Activated CD8-positive, alpha-beta memory T cell treated with anti-CD3 and anti-CD28 coated beads for 24 hours (primary cell): Measurements from ENCODE around the gene RPS6KA3.
"Not testable (repeated sequence)": the region's sequence is repeated elsewhere in the genome, so short reads cannot be mapped to it uniquely, and the experiment has no call there.

Source experiments
- DNase-seq: peaks from one replicate; pipeline ENCODE4 v3.0.0-alpha.2; 2020

The RPS6KA3 gene

DNA sequence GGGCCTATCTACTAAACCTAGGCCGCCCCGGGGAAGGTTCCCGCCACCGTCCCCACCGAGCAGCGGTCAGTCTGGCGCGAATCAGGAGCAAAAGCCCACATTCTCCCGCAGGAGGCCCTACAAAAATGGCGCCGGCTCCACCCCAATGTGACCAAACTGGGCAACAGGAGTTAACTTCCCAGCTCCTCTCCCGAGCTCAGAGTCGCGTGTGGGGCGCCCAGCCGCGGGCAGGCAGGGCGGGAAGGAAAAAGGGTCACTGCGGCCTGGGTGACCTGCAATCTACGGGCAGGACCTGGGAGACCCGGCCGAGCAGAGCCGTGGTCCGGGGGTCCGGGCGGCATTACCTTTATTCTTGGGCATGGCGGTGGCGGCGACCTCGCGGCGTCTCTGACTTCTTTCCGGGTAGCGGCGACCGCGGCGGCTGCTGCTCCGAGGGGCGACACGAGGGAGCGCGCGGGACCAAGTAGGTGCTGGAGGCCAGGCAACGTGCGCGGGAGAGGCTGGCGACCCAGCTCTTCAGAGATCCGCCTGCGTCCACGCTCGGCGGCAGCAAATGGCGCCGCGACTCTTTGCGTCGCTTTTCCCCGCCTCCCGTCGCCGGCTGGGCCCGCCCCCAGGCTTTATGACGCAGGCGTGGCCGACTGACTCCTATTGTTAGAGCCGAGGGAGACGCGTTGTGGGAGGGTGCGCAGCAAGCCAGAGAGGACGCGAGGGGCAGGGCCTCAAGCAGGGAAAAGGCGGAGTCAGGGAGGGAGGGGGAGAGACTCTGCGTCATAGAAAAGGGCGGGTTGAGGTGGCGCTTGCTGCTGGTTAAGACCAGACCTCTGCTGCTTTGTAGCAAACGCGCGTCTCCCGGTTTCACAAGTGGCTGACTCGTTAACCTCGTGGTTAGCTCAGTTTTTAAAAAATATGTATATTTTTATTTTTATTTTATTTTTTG is 125.2 kb downstream of the RPS6KA3 start, which contains the start of gene EIF1AX:
Gene EIF1AX, minus strand, starts transcription at position 558 of the 940 bp plus-strand sequence. Its CDS starts 198 bp downstream, at position 360.
- peak; percentile 99 for DNase-seq

DNA sequence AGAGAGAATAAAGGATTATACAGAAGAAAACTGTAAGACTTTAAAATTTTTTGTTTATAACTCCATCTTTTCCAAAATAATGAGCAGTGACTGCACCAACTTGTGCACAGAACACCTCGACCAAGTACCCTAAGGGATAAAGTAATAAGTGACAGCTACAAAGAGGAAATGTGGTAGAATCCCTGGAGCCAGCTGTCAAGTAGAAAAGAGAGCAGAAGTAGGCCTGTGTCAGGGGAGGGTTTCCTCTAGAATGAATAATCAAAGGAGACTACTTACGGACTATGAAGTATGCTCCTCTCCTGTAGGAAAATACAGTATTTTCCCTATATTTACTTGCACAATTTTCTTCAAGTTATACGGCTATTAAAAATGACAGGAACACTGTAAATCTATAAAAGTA is 126.3 kb downstream of the RPS6KA3 start:
- DNase-seq, result no peak

DNA sequence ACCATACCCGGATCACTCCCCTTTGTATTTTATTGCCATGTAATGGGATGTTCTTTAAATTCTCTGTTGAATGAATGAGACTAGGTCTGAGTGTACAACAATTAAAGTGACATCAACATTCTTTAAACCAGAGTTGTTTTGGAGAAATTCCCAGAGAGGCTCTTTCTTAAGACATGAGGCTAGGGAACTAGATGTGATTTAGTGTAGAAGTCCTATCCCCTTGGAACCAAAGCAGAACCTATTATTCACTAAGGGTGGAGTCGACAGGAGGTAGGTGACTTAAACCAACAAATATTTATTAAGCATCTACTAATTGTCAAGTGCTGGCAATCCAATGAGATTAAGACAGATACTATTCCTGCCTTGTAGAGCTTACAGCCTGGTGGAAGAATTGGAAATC is 126.7 kb downstream of the RPS6KA3 start:
- no peak for DNase-seq

DNA sequence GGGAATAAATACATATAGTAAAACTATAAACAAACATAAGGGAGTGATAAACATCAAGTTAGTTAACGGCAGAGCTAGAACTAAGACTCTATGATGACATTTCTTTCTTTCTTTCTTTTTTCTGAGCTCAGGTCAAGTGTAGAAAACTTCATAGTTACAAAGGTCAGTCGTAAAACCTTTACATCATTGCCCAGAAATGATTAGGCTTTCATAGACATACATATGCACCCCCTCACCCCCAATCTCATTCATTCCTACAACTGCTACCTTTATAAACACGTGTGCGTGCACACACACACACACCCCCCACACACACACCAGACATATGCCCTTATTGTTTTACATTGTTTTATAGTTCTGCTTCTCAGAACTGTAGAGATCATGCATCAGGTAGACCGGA is 130.8 kb downstream of the RPS6KA3 start:
- no peak for DNase-seq

DNA sequence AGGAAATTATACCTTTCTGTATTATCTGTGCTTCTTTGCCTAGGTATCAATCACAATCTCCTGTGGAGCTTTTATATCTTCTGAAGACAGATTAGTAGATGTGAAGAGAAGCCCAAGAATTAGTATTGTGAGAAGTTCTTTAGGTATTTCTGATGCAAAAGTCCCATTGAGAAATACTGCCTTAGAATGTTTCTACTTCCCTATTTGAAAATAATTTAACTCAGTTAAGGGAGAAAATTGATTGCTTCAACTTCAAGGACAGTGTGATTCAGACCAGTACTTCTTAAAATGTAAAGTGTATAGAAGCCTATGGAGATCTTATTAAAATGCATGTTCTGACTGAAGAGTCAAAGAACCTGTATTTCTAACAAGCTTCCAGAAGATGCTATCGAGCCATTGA is 134.0 kb downstream of the RPS6KA3 start:
- DNase-seq, result no peak

DNA sequence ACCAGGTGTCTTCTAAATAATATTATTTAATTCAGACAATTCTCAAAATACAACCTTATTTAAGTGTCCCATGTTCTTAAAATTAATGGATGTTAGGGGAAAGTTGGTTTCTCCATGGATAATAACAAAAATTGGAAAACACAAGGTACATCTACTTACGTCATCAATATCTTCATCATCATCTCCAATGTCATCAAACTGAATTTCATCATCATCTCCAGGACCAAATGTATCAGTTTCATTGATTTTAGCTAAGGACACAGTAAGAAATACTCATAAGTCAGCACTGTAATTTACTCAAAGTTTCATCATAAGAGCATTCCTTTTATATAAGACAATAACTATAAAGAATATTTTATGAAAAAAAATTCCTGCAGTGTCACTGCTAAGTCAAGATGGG is 136.4 kb downstream of the RPS6KA3 start:
- DNase-seq, result no peak

DNA sequence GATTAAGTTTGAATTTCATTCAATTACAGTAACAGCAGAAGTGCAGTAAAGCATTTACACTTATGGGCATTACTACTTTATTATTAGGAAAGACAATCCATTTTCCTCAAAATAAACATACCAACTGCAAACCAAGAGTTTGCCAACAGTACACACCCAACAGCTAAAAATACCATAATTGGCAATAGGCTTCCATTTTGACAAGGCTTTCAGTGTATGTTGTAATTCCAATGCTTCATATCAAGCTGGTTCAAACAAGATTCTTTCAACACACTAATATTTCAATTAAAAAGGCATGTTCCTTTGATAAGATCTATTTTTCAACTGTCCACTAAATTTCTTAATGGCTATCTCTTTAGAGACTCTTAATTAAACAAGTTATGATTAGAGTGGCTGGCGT is 137.2 kb downstream of the RPS6KA3 start:
- no peak for DNase-seq

DNA sequence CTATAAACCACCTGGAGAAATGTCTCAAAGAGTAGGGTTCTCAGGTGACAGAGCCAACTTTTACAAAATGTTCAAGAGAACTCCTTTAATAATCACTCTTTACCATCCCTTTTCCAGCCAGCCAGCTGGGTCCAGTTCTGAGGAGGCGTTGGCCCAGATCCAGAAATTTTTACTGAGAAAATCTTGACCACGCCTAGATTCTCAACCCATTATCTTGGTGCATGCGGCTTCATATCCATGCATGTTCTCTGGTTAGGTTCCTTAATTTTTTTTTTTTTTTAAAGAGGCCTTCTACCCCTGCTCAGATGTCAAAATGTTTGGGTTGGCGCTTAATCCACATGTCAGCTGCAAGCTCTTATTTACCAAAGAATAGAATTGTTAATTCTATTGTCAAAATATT is 138.0 kb downstream of the RPS6KA3 start:
- no peak for DNase-seq

DNA sequence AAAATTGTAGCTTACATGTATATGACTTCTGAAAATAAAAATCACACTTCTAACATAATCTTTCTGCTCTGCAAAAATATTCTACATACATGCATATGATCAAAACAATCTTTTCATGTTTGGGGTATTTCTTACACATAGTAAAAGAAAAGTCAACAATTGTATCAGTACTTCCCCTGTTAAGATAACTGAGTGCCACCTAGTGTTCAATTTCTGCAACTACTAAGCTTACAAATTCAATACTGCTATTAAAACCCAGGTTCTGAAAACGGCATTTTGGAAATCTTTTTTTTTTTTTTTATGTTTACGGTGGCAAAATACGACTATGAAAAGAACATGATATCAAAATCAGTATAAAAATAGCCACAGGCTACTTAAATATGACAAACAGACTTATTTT is 139.3 kb downstream of the RPS6KA3 start:
- DNase-seq, result not testable (repeated sequence)

DNA sequence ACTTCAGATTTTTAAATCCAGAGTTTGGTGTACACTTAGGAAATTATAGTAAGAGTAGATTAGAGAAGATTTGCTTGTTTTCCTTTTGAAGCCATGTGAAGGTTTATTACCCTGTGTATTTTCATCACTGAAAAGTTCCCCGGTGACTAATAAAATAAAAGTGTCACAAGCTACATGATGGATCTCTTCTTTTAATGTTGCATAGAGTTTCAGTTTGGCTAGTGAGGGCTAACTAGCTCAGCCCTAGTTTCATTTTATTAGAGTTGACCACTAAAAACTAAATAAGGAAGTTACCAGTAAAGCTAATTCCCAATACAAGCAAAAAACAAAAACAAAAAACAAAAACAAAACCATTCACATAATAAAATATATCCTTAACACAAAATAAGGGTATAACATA is 139.9 kb downstream of the RPS6KA3 start:
- DNase-seq, result not testable (repeated sequence)

DNA sequence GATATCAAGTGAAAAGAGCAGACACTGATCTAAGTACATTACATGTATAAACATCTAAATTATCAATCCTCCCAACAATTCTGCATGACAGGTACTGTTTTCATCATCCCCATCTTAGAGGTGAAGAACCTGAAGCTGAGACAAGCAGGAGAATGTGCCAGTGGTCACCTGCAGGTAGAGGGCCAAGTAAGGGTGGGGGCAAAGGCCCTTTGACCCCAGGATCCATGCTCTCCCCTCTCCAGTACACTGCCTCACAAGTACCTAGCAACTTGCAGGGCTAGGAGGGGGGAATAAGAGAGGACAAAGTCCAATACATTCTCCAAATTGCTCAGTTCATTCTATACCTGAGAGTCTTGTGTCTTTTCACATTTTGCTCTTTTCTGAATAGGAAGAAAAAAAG is 141.7 kb downstream of the RPS6KA3 start:
- no peak for DNase-seq

DNA sequence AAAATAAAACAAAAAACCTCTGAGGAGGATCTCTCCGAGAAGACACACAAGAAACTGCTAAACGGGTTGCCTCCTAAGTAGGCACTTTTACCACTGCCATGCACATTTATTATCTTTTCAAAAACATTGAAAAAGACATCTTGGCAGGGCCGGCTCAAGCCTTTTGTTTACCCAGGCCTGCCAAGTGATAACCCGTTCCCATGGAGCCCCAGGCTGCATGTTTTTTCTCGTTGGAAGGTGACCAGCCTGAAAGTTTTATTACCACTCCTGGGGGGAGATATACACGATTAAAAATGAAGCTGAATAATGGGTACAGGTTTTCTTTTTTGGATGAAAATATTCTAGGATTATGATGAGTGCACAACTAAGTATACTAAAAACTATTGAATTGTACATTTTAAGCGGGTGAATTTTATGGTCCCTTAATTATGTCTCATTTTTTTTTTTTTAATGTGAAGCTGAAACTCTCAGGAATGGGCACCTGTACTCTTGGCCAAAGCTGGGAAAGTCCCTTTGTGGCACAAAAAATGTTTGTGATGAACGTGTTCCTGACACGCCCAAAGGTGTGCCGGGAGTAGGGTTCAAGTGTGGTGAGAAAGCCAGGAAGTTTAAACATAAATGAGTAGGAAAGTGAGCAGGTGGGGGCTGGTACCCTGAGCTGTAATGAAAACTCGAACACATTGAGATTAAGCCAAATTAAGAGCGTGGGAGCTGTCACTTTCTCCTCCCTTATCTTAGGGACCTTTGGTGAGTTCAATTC is 148.5 kb downstream of the RPS6KA3 start:
- DNase-seq, result no peak

DNA sequence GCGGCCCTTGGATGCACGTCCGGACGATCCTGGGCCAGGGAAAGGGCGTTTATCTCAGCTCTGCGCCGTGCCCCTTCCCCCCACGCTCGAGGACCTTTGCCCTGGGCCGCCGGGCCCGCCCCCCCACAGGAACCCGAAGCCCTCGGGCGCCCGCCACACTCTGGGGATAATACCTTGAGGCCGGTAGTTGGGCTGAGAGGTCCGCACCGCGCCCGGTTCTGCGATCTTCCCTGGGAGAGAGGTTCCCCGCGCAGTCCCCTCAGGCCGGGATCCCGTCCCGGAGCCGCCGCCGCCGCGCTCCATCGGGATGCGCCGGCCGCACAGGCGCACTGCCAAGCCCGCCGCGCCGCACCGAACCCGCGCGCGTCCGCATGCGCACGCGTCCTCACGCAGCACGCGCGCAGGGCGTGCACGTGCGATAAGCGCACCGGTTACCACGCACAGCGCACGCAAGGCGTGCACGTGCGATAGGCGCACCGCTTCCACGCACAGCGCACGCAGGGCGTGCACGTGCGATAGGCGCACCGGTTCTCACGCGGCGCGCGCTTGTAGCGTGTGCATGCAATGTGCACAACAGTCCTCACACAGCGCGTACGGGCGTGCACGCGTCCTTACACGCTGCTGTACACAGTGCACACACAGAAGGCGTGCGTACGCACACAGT is 150.0 kb downstream of the RPS6KA3 start, which contains the start of gene MAP7D2:
Gene MAP7D2, minus strand, starts transcription at position 331 of the 664 bp plus-strand sequence. Its CDS starts 28 bp downstream, at position 303.
- DNase-seq, result no peak

DNA sequence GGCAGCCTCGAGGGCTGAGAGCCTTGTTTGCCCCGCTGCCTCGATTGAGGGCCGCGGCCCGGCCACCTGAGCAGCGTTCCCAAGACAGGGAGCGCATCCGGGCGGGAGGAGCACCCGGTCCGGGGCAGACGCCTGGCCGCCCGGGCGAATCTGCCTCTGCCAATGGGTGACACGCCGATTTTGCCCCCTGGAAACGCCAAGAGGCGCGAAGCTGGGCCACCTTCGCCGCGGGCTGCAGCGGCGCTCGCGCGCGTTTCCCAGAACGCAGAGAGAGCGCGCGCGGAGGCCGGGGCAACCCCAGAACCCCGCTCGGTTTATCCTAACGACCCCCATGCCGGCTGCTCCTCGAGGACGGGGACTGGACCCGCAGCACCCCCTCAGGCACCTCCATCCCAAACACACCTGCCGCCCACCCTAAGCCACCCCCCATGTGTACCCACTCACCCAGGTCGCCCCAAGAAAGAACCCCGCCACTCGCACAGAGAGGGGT is 150.6 kb downstream of the RPS6KA3 start:
- no peak for DNase-seq

DNA sequence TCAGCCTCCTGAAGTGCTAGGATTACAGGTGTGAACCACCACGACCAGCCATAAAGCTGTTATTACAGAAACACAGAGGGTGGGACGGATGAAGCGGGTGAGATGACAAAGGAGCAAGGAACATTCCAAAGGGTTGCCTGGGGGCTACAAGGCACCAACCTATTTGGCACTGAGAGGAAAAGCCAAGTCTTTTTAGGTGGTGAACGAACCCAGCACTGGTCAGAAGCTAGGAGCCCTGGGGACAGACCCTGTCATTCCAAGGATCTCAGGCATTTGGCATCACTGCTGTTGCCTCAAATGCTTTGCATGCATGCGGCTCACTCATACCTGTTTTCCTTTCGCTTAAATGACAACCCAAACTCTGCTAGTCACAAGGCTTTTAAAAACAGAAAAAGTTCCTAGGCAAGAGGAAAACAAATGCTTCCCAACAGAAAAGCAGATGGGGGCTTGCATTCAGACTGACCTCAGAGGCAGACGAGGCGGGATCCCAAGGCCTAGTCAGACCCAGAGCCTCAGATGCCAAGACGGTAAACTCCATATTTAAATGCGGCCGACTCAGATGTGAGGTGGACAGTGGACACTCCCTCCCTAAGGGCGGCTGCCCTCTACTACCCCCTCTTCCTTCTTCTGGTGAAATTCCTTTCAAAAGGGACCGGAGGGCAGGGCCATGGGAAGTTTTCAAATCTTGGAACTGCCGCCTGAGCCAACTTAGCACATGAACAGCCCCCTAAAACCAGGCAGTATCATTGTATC is 154.5 kb downstream of the RPS6KA3 start:
- no peak for DNase-seq

DNA sequence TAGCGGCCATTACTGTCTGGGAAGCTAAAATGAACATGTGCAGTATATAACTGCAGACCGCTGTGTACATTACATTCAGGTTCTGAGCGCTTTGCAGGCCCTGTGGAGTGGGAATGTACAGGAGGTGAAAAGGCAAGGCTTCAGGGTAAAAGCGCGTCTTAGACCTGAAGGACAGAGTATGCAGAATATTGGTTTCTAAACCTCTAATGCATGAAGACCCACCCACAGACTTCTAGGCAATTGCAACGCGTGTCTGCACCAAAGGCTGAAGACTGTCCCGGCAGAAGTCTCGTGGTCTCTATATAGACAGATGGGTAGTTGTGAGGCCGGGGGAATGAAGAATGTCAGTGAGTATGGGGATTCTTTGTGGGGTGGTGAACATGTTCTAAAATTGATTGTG is 155.4 kb downstream of the RPS6KA3 start:
- DNase-seq, result no peak

DNA sequence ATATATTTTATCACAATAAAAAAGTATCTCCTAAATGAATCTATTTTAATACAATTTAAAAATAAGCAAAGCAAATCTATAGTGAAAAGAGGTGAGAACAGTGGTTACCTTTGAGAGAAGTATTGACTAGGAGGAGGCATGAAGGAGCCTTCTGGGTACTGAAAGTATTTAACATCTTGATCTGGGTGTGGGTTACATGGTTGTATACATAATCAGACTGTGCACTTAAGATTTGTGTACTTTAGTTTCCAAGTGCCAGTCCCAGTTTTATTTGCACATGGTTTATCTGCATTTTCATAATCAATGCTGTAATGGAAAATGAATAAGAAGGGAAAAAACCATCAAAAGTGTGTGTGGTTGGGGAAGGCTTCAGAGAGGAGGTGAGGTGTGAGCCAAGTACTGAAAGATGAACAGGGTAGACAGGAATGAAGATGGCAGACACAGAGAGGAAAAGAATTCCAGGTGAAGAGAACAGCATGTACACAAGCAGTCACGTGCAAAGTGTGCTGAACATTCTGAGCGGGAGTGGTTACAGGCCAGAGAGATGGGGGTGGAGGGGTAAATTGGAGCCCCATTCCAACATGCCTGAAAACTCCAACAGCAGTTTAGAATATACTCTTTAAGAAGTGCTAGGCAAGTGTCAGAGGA is 164.7 kb downstream of the RPS6KA3 start:
- no peak for DNase-seq
